NCI-H2081 (cell line): ENCODE measurements around the gene ADRA2C.

Experiments
- DNase-seq, 2 experiments: peaks; one replicate each; lab custom pipeline; 2025; lab: John Stamatoyannopoulos, UW

Gene ADRA2C

DNA sequence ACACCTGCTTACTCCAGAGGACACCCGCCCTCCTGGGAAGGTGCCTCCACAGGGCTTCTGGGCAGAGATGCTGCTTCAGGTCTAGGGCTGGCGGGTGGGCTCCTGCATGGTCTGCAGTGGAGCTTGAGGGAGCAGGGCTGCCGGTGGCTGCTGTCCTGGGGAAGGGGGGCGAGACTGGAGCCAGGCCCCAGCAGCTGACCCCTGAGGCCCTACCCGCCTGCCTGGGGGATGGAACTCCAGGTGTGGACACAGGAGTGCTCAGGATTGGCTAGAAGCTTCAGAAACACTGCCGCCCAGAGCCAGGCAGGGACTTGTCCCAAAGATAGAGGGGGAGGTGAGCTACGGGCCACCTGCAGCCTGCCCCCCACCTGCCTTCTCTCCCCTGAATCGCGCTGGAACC lies 33.0 kb upstream of the ADRA2C start:
- no peak for DNase-seq

DNA sequence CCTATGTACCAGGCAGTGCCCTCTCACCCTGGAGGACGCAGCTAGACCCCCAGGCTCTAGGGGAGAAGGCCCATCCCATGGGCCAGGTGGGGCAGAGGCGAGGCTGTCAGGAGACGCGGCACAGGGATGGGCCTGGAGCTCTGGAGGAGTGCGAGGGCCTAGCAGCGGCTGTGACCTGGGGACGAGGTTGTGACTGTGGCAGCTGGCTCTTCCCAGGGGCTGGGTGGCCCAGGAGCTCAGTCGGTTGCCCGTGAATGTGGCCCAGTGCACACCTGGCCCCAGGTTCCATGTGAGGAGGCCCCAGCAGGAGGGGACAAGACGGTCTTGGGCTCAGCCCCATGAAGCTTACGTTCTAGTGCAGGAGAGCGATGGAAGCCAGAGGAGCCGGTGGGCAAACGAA lies 31.0 kb upstream of the ADRA2C start:
- no peak for DNase-seq

DNA sequence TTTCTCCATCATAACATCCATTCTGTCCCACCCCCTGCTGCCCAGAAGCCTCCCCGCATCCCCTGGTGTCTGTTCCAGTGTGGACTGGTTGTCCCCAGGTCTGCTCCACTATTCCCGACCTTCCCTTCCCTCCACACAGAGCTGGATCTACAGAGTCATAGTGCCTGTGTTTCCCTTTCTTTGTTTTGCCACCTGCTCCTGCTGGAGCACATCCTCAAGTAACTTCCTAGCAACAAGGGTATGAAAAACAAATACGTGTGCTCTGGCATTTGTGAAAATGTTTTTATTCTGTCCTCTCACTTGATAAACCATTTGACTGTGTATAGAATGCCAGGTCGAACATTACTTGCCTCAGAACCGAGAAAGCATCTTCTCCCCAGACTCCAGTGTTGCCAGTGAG lies 29.9 kb upstream of the ADRA2C start:
- DNase-seq = no peak

DNA sequence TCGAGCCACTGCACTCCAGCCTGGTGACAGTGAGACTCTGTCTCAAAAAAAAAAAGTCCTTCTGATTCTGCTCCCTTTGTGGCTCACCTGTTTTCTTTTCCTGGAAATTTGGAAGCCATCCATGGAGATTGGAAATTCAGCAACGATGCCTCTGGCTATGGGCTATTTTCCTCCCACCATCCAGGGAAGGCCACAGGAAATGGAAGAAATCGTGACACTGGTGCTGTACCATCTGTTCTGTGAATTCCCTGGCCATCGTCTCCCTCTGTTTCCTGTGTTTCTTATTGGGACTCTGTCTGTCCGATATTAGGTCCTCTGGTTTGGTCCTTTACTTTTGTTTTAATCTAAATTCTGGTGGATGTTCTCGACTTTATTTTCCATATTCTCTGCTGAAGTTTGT lies 29.4 kb upstream of the ADRA2C start:
- DNase-seq = no peak

DNA sequence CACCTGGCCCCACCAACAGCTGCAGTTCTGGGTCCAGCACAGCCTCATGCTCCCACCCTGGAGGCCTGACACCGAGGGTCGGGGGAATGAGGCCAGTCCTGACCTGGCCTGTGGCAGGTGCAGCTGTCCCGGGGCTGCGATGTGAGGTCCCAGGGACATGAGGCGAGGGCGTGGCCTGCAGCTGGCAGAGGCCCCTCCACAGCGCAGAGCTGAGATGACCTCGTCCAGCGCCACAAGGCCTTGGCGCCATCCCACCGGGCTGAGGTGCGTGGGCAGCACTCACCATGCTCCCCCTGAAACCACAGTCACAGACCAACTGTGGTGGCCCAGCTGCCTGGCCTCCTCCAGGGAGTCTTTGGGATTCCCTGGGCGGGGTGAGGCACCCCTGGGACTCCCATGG lies 26.6 kb upstream of the ADRA2C start:
- DNase-seq = no peak

DNA sequence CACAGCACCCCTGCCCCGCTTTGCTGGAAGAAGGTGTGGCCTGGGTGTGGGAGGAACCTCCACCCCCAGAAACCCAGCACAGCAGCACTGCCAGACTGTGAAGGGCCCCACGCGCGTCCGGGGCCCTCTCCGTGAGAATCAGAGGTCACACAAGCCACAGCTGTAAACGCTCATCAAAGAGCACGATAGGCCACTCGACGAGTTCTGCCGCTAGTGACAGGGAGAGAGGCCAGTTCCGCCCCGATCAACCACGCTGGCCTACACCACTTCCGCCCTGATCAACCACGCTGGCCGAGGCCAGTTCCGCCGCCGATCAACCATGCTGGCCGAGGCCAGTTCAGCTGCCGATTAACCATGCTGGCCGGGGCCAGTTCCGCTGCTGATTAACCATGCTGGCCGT lies 25.9 kb upstream of the ADRA2C start:
- DNase-seq = no peak

DNA sequence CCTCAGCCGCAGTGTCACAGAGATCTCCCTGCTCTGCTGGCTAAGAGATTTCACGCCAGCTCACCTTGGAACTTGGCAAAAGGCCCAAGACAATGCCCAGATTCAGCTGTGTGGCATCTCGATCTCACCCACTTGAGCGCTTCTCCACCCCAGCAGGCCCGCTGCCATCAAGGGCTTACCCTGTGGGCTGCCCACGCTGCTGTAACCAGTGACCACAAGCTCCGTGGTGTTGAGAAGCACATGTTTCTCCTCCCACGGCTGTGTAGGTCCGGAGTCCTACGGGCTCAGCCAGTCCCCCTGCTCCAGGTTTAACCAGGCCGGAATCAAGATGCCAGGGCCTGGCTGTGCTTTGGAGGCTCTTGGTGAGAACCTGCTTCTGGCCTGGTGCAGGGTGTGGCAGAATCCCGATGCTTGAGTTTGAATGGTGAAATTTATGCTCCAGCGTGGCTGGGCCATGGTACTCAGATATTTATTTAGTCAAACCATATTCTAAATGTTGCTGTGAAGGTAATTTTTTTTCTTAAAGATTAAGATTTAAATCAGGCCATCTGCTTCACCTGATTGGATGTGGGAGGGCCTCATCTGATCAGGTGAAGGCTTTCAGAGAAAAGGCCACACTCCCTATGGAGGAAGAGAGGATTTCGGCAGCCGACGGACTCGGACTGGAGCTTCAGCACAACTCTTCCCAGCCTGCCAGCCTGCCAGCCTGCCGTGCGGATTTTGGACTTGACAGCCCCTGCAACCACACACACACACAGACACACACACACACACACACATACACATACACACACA lies 24.8 kb upstream of the ADRA2C start:
- DNase-seq = no peak

DNA sequence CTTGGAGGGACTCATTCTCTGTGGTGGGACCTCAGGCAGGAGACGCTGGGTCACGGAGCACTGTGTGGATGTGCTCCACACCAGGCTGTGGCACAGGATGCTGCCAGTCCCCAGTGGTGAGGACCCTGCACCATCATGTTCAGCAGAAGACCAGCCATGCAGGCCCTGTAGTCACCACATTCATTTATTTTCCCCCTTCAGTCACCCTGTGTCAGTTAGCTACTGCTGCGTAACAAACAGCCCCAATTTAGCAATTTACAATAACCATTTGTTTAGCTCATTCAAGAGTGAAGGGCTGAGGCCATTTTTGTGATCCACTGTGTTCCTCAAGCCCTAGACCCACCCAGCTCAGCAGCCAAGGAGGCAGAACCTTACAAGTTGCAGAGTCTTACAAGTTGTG lies 23.6 kb upstream of the ADRA2C start:
- no peak for DNase-seq

DNA sequence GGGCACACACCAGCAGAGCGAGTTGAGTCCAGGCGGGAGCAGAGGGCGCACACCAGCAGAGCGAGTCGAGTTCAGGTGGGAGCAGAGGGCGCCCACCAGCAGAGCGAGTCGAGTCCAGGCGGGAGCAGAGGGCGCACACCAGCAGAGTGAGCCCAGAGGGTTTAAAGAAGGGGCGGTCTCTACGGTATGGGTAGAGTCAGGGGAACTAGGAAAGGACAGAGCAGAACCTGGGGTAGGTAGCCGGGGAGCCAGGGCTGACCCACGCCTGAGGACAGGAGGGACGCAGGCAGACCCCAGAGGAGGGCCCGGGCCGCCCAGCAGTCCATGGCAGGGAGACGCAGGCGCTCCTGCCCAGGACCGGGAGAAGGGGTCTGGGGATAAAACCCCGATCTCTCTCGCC lies 22.0 kb upstream of the ADRA2C start:
- DNase-seq = no peak

DNA sequence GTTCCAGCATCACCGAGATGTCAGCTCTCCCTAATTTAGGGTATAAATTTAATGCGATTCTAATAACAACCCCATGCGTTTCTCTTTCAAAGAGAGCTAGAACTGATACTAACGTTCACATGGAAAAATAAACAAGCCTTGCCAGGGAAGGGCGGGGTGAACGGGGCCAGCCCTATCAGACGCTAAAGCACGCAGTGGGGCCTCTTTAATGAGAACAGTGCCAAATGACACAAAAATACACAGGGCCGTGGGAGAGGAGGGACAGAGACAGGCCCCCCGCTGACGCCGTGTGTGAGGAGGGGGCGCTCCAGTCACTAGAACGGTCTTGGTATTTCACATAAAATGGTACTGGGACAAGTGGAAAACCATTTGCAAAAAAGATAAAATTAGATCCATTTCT lies 21.3 kb upstream of the ADRA2C start:
- peak in 1 of 2 experiments; percentile 24 for DNase-seq

DNA sequence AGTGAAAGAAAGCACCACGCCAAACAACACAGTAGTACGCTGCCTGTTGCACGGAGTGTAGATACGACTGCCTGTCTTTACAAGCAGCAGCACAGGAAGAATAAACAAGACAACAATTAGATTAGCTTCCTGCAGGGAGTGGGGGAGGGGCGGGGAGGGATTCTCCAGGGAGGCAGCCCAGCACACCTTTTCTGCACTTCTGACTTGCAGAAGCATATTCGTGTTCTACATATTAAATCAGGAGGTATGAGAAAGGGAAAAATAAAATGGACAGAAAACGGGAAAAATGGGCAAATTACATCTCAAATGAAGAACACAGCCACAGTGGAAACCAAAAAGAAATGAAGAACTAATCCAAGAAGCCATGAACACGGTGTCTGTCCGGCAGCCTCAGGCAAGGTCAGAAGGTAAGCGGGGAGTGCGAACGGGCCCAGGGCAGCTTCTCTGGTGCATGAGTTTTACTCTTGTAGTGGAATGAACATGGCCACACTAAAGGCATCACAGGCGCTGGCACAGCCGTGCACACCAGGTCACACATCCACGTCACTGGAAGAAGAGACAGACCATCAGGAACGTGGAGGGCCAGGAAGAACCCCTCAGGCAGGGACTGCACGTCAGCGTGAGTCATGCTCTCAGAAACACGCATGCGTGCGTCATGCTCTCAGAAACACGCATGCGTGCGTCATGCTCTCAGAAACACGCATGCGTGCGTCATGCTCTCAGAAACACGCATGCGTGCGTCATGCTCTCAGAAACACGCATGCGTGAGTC lies 20.1 kb upstream of the ADRA2C start:
- no peak for DNase-seq

DNA sequence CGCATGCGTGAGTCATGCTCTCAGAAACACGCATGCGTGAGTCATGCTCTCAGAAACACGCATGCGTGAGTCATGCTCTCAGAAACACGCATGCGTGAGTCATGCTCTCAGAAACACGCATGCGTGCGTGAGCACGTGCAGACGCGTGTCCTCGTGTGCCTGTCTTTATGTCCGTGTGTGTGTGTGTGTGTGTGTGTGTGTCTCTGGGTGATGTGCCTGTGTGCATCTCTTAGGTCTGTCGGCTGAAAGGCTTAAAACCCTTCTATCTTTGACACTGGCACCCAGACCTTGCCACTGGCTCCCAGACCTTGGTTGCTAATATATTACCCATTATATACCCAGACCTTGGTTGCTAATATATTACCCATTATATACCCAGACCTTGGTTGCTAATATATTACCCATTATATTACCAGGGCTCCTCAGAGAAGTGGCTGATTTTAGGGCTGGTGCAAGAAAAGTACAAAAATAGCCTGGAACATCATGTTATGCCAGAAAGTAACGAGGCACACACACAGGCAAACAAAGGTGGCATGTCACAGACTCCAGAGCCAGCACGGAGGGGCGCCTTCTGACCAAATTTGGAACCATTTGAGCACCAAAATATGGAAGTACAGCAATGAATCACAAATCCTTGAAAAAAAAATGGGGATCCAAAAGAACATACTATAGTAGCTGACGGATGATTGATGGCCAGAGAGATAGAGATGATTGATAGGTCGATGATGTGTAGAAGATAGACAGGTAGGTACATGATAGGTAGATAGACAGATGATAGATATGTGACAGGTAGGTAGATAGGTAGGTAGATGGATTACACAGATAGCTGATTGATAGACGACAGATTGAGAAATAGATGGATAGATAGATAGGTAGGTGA lies 19.2 kb upstream of the ADRA2C start:
- DNase-seq = no peak

DNA sequence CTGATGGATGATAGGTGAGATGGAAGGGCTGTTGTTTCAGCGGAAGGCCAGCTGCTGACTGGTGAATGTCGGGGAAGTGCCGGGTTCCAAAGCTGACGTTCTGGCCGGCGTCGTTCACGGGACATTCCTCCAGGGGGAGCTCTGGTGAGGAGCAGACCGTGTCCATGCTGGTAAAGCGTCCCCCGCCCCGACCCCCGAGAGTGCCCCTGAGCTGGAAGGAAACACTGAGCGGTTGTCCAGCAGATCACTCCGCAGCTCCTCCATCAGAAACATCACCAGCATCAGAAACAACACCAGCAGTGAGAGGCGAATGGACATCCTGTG lies 18.6 kb upstream of the ADRA2C start:
- DNase-seq = no peak

DNA sequence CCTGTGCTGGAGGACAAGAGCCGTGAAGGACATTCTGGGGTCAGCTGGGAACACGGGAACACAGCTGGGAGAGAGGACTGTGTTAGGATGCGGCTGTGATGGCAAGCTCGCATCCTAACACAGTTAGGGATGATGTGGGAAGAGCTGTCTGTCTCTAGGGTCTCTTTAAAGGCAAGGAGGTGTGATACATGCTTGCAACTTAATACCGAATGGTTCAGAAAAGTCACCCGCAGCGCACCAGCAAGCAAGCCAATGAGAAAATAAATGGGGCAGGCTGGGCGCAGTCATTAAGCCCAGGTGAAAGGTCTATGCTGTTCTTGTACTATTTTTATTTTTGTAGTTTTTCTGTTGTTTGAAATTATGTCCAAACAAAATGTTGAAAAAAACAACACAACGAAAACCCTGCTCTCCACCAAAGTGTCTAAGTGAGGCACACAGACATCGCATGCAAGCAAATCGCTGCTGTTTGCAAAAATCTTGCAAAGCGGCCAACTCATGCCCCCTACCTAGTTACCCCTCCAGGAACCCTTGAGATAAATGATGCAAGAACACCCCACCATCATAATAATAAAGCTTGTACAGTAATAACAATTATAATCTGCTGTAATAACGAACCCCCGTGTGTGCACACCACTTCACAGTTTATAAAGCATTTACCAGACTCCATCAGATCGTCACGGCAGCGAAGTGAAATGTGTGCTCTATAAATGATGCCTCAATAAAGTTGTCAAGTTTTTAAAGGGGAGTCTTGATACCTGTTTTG lies 17.9 kb upstream of the ADRA2C start:
- DNase-seq = no peak

DNA sequence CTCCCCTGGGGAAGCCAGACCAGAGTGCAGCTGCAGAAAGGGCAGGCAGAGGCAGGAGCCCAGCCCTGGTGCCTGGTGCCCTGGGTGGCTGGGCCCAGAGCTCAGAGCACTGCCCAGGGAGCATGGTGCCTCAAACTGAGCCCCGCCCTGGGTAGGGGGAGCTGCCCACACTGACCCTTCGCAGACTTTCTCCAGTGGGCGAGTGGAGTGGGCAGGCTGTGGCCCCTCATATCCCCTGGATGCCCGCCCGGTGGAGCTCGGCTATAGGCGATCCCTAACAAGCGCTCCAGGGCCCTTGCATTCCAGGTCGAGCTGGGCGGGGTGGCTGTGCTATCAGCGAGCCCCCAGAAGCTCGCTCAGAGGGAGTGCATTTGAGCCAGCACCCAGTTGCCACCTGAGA lies 17.1 kb upstream of the ADRA2C start:
- no peak for DNase-seq

DNA sequence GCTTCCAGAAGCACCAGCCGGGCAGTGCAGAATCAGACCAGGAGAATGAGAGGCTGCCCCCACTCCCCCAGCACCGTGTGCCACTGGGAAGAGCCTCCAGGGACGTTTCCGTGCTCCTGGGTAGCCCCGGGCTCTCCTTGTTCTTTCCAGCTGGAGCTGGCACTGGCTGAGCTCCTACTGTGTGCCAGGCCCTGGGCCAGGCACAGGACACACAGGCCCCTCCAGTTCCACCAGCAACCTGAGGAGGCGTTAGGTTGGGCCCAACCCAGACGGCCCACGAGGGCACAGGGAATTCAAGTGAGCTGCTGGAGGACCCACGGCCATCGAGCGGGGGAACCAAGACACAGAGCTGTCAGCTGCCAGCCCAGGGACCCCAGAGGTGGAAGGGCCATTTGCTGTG lies 15.9 kb upstream of the ADRA2C start:
- no peak for DNase-seq

DNA sequence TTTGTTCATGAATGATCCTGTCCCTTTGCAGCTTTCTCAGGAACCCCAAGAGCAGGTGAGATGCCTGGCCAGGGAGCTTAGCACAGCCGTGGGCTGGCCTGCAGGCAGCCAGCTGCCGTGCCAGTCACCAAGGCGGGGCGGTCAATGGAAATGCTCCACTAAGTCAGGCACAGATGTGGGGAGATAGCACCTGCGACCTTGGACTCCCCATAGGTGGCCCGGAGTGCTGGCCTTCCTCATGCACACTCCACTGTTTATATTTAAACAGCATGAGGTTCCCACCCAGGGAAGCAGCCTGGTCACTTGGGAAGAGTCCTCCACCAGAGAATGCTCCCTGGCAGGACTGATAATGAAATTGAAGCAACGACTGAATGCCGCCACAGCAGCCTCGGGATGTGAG lies 14.2 kb upstream of the ADRA2C start:
- no peak for DNase-seq

DNA sequence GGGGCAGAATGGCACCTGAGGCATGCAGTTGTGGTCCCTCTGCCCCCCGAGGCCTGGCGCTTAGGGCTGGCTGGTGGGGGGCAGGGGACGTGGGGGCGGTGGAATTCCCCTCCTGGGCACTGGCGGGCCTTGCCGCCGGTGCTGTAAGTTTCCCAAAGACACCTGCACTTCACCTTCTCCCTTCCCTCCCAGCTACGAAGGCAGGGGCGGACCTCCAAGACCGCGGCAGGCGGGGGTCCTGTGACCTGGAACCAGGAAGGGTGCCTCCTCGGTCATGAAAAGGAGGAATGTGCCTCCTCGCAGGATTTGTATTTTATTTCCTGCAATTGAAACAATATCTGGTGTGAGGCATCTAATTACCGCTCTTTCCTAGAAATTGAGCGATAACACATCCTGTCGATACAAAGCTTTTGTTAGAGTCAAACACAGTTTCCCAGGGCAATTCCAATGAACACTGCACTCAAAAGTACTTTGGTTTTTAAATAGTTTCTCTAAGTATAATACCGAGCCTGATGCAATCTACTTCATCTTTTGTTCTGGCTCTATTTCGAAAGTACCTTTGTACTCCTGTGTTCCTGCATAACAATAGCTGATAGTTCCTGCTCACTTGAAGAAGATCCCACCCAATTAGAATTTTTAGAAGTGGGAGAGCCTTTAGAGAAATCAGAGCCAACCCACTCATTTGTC lies 12.3 kb upstream of the ADRA2C start:
- no peak for DNase-seq

DNA sequence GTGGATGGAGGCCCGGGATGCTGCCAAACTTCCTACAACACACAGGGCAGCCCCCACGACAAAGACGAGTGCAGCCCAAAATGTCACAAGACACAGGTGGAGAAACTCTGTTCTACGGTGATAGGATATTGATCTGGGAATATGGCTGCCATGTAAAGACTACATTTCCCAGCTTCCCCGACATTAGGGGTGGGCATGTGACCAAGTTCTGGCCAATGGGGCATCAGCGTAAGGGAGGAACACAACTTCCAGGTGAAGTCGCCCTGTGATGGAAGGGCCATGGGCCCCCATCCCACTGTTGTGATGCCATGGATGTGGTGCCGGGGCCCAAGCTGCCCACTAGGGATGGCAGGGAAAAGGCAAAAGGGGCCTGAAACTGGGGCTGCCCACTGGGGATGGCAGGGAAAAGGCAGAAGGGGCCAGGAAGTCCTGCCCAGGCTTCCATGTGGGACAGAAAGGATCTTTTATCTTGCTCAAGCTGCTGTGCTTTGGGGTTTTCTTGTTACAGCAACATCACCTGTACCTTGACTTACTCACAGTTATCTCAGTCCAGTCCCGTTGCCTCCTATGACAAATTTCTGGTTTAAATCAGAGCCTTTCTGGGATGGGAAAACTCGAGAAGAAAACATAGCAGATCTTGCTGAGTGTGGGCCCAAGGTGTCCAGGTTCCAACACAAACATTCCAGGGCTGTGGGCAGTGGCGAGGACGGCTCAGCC lies 9.7 kb upstream of the ADRA2C start:
- no peak for DNase-seq

DNA sequence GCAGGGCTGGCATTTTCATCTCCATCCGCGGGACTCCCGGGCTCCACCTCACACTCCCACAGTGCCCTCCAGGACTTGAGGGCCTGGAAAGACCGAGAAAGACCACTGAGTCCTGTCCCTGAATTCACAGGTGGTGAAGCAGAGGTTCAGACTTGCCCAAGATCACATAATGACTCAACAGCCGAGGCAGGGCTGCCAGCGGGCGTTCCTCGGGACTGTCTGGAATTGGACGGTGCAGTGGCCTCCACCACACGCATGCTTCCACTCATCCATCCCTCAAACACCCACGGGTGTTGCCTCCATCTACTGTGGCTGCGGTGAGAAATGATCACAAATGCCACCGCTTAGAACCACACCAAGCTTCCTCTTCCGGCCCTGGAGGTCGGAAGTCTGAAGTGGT lies 6.9 kb upstream of the ADRA2C start:
- DNase-seq = no peak

DNA sequence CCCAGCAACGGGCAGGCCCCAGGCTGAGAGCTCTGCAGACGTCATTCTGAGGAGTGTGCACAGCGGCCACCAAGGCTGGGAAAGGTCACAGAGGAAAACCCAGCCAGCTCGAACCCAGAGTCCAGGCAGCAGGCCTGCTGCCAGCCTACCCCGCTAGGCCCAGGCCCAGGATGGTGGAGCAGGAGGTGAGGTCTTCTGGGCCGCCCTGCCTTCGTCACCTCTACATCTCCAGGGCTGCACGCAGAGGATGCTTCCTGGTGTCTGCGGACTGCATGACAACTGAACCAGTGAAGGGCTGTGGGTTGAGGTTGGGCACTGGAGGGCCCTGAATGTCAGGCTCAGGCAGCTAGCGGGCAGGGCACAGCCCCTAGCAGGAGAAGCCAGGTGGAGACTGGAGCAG lies 5.8 kb upstream of the ADRA2C start:
- DNase-seq = no peak
